Hepatocyte (in vitro differentiated cells): ENCODE results near the gene NTSR1. TPM values are rescaled to one million over a fixed set of nuclear protein-coding genes. Genes with fewer than 3 reads are reported as not detected.

Experiments
- DNase-seq: peaks from one replicate; pipeline ENCODE4 v3.0.0-alpha.2; 2016; ENCODE audit warnings: low spot score
- H2AFZ ChIP-seq: fragments of 200-600 bp; sonication (generic); 2 replicates; pipeline ENCODE4 v1.6.0; 2016; ENCODE audit warnings: antibody characterized with exemption, mild to moderate bottlenecking
- H3K27ac ChIP-seq: fragments of 200-600 bp; sonication (generic); 2 replicates; pipeline ENCODE4 v1.5.1; 2016; ENCODE audit warnings: mild to moderate bottlenecking
- H3K27me3 ChIP-seq: fragments of 200-600 bp; sonication (generic); 2 replicates; pipeline ENCODE4 v1.6.1; 2016
- H3K36me3 ChIP-seq: fragments of 200-600 bp; sonication (generic); replicated peaks from 2 replicates; pipeline ENCODE4 v1.5.1; 2016; ENCODE audit warnings: low read depth; ENCODE audit not compliant: insufficient read depth
- H3K4me1 ChIP-seq: fragments of 200-600 bp; sonication (generic); 2 replicates; pipeline ENCODE4 v1.5.1; 2016; ENCODE audit warnings: mild to moderate bottlenecking, moderate library complexity; ENCODE audit not compliant: insufficient read depth
- H3K4me2 ChIP-seq: fragments of 200-600 bp; sonication (generic); 2 replicates; pipeline ENCODE4 v1.6.0; 2016
- H3K4me3 ChIP-seq: fragments of 200-600 bp; sonication (generic); 2 replicates; pipeline ENCODE4 v1.5.1; 2016; ENCODE audit warnings: mild to moderate bottlenecking
- H3K79me2 ChIP-seq: fragments of 200-600 bp; sonication (generic); 2 replicates; pipeline ENCODE4 v1.6.0; 2017; ENCODE audit warnings: mild to moderate bottlenecking
- H3K9me2 ChIP-seq: fragments of 200-600 bp; sonication (generic); replicated peaks from 2 replicates; pipeline ENCODE4 v1.6.0; 2017; ENCODE audit warnings: mild to moderate bottlenecking; ENCODE audit not compliant: insufficient read depth
- H3K9me3 ChIP-seq: fragments of 200-600 bp; sonication (generic); 2 replicates; pipeline ENCODE4 v1.5.1; 2016; ENCODE audit warnings: low read depth, mild to moderate bottlenecking
- H4K20me1 ChIP-seq: fragments of 200-600 bp; sonication (generic); 2 replicates; pipeline ENCODE4 v1.6.0; 2016; ENCODE audit warnings: mild to moderate bottlenecking; ENCODE audit not compliant: insufficient read depth, poor library complexity, severe bottlenecking
- CTCF ChIP-seq: fragments of 200-600 bp; sonication (generic); IDR thresholded peaks from 2 replicates; pipeline ENCODE4 v1.5.1; 2016; ENCODE audit warnings: antibody characterized with exemption, mild to moderate bottlenecking; ENCODE audit not compliant: poor library complexity
- EZH2 ChIP-seq: fragments of 200-600 bp; sonication (generic); IDR thresholded peaks from 2 replicates; pipeline ENCODE4 v1.6.1; 2016; ENCODE audit warnings: antibody characterized with exemption, mild to moderate bottlenecking, borderline replicate concordance
- EZH2phosphoT487 ChIP-seq: fragments of 200-600 bp; sonication (generic); IDR thresholded peaks from one replicate; pipeline ENCODE4 v1.6.1; 2018; ENCODE audit warnings: antibody characterized with exemption, mild to moderate bottlenecking, low read depth, moderate library complexity; ENCODE audit not compliant: unreplicated experiment, severe bottlenecking
- WGBS: methylation state at CpG from one replicate; pipeline ENCODE4 v1.1.6; 2016; ENCODE audit warnings: low lambda C conversion rate; ENCODE audit errors: missing lambda C conversion rate; 5-methylcytosine and 5-hydroxymethylcytosine counted together
- polyA plus RNA-seq: library from polyadenylated mRNA; unstranded; fragments of >200 nt; fragmentation: Nextera tagmentation; extraction: Ambion mirVana; gene quantifications from 2 replicates; pipeline ENCODE4 v1.2.1, GENCODE V29; 2016
- total RNA-seq: library from RNA; depleted of rRNA; stranded (reverse); fragments of >200 nt; gene quantifications from 2 replicates; pipeline ENCODE4 v1.2.3, GENCODE V29; 2014

Gene NTSR1
- total and polyA plus RNA-seq, 2 experiments from 2014 or later, result 0.37 TPM; not detected in 1

GRCh38 chr20:62805155-62805710 lies 96.6 kb downstream of the NTSR1 start:
- 1% methylated on average over 31 of the region's 58 CpGs for WGBS
- Histone ChIP-seq H3K27ac (peak overlapping the region; percentile 84), H2AFZ (peak overlapping the region; percentile 80), H3K36me3 (no peaks in the 10 kb centered on the region), H3K4me2 (peak overlapping the region; percentile 99), H3K9me3 (no peaks in the 10 kb centered on the region), H4K20me1 (peaks cover 36% of the 10 kb centered on the region), H3K4me3 (peak overlapping the region; percentile 97), H3K9me2 (no peaks in the 10 kb centered on the region), H3K4me1 (peaks cover 12% of the 10 kb centered on the region), H3K79me2 (peaks cover 29% of the 10 kb centered on the region), H3K27me3 (no peaks in the 10 kb centered on the region)
- TF ChIP-seq CTCF (no peak), EZH2 (no peak), EZH2phosphoT487 (no peak)
- DNase-seq, result peak; percentile 52

DNA sequence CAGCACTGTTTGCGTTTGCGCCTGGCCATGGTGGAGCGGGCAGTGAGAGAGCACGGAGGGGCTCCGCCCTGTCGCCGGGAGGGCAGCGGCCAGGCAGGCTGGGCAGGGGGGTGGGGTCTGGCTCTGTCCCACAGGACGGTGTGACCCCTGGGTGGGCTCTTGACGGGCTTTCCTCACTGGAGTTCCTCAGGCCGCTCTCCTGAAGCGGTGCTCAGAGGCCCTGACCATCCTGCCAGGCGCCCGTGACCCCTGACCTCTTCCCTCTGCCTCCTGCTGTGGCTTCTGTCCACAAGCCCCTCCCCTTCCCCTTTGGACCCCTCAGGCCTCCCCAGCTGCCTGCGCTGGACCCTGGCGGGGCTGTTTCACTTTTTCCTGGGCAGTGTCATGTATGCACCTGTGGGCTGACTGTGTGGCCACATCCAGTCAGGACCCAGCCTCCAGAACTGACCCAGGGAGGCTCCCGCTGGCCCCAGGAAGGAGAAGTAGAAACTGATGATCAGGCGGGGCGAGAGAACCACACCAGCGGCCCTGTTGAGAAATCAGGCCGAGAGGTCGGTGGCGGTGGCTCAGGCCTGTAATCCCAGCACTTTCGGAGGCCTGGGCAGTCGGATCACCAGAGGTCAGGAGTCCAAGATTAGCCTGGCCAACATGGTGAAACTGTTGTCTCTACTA lies 97.2 kb downstream of the NTSR1 start:
- H3K4me1 ChIP-seq, result peaks cover 12% of the 10 kb centered on the region
- H2AFZ ChIP-seq, result no peak overlapping the region
- peak overlapping the region; percentile 99 for H3K4me2 ChIP-seq
- H4K20me1 ChIP-seq, result peaks cover 36% of the 10 kb centered on the region
- TF ChIP-seq EZH2 (no peak), EZH2phosphoT487 (no peak), CTCF (no peak)
- no peaks in the 10 kb centered on the region for H3K9me3 ChIP-seq
- H3K4me3 ChIP-seq, result peak overlapping the region; percentile 97
- DNase-seq, result peak; percentile 58
- peaks cover 29% of the 10 kb centered on the region for H3K79me2 ChIP-seq
- WGBS, result 42% methylated on average over 16 of the region's 25 CpGs
- no peaks in the 10 kb centered on the region for H3K27me3 ChIP-seq
- H3K9me2 ChIP-seq, result no peaks in the 10 kb centered on the region
- no peaks in the 10 kb centered on the region for H3K36me3 ChIP-seq
- H3K27ac ChIP-seq, result peak overlapping the region; percentile 84

DNA sequence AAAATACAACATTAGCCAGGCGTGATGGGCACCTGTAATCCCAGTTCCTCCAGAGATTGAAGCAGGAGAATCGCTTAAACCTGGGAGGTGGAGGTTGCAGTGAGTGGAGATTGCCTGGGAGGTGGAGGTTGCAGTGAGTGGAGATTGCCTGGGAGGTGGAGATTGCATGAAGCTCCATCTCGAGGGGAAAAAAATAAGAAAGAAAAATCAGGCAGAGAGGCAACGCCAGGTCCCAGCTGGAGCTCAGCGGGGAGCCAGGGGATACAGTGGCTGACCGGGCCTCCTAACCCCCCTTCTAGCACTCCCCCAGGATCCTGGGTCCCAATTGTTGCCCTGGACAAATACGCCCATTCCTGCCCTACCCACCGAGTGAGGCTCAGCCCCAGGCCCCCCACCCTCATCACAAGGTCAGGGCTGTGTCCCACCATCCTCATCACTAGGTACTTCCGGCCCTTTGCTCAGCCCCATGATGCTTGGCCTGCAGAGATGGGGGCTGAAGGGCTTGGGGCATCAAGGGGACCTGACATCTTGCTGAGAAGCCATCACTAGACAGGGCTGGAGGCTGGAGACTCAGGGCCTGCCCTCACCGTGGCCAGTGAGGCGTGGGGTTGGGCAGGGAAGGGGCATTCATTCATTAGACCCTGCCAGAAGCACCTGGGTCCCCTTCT lies 97.9 kb downstream of the NTSR1 start:
- Histone ChIP-seq H3K27ac (peak overlapping the region; percentile 84), H3K4me1 (peaks cover 12% of the 10 kb centered on the region), H3K4me2 (peak overlapping the region; percentile 99), H3K4me3 (no peak overlapping the region), H4K20me1 (peaks cover 36% of the 10 kb centered on the region), H3K79me2 (peaks cover 29% of the 10 kb centered on the region), H3K36me3 (no peaks in the 10 kb centered on the region), H3K27me3 (no peaks in the 10 kb centered on the region), H3K9me2 (no peaks in the 10 kb centered on the region), H2AFZ (no peak overlapping the region), H3K9me3 (no peaks in the 10 kb centered on the region)
- WGBS, result 83% methylated on average over 8 of the region's 11 CpGs
- no peak for DNase-seq
- no peak for TF ChIP-seq CTCF
- TF ChIP-seq EZH2phosphoT487, result no peak
- no peak for TF ChIP-seq EZH2
